ENCODE results near the gene SPOUT1.

GRCh38 chr9:128809036-128809599, 20.5 kb downstream of the SPOUT1 start:
- TF ChIP-seq, protein P1, sequence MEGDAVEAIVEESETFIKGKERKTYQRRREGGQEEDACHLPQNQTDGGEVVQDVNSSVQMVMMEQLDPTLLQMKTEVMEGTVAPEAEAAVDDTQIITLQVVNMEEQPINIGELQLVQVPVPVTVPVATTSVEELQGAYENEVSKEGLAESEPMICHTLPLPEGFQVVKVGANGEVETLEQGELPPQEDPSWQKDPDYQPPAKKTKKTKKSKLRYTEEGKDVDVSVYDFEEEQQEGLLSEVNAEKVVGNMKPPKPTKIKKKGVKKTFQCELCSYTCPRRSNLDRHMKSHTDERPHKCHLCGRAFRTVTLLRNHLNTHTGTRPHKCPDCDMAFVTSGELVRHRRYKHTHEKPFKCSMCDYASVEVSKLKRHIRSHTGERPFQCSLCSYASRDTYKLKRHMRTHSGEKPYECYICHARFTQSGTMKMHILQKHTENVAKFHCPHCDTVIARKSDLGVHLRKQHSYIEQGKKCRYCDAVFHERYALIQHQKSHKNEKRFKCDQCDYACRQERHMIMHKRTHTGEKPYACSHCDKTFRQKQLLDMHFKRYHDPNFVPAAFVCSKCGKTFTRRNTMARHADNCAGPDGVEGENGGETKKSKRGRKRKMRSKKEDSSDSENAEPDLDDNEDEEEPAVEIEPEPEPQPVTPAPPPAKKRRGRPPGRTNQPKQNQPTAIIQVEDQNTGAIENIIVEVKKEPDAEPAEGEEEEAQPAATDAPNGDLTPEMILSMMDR (IDR thresholded peaks at IDR 0.05) = no peak
- TF ChIP-seq POLR2AphosphoS5 (IDR thresholded peaks at IDR 0.05) = no peak

Measured in sigmoid colon (tissue), 4 donors.